ENCODE data around the gene DHRS4L2.
"Not testable (repeated sequence)": the region's sequence is repeated elsewhere in the genome, so short reads cannot be mapped to it uniquely, and the experiment has no call there.

Gene DHRS4L2

DNA sequence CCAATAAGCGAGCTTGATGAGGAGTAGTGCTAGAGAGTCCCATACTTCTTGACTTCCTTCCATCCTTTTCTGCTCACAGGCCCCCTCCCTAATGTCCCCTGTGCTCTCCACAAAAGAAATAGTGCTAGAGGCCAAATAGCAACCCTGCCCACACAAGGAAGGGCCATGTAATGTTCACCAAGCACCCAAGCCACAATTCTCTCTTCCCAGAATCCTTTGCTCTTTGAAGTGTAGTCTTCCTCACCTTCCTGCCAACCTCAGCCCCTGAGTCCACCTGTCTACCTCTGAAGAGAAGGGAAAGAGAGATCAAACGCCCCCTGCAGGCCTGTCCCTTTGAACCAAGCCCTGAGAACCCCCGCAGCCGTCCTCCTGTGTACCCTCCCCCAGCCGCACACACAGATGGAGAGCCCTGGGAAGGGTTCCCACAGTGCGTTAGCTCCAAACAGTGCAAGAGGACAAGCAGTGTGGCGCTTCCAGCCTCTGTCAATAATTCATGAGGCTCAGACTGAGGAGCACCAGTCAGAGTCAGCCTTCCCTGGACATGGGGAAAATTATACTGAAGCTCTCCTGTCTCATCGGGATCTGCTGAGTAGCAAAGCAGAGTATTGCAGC lies 37.0 kb upstream of the DHRS4L2 start:
- Histone ChIP-seq H3K9ac (ENCODE audit: low read length) (no peak overlapping the region), H3F3A (ENCODE audit: insufficient read depth) (no peaks in the 10 kb centered on the region), H3K4me3 (ENCODE audit: insufficient read depth, low read length, poor library complexity, severe bottlenecking) (no peak overlapping the region), H3K36me3 (ENCODE audit: low read length) (no peaks in the 10 kb centered on the region), H3K4me2 (ENCODE audit: low read depth, low read length, poor library complexity, severe bottlenecking) (no peak overlapping the region), H3K79me2 (ENCODE audit: insufficient read depth, low read length) (no peaks in the 10 kb centered on the region), H4K20me1 (ENCODE audit: low read depth, low read length) (no peaks in the 10 kb centered on the region), H3K27ac (ENCODE audit: low read depth, low read length) (no peak overlapping the region), H2AFZ (ENCODE audit: low read depth, low read length, severe bottlenecking) (no peak overlapping the region), H3K9me3 (ENCODE audit: insufficient read depth, low read length) (no peaks in the 10 kb centered on the region), H3K27me3 (ENCODE audit: low read length) (no peaks in the 10 kb centered on the region), H3K9me2 (replicated peaks; ENCODE audit: insufficient read depth, low read length) (no peaks in the 10 kb centered on the region)
- TF ChIP-seq, protein P1, sequence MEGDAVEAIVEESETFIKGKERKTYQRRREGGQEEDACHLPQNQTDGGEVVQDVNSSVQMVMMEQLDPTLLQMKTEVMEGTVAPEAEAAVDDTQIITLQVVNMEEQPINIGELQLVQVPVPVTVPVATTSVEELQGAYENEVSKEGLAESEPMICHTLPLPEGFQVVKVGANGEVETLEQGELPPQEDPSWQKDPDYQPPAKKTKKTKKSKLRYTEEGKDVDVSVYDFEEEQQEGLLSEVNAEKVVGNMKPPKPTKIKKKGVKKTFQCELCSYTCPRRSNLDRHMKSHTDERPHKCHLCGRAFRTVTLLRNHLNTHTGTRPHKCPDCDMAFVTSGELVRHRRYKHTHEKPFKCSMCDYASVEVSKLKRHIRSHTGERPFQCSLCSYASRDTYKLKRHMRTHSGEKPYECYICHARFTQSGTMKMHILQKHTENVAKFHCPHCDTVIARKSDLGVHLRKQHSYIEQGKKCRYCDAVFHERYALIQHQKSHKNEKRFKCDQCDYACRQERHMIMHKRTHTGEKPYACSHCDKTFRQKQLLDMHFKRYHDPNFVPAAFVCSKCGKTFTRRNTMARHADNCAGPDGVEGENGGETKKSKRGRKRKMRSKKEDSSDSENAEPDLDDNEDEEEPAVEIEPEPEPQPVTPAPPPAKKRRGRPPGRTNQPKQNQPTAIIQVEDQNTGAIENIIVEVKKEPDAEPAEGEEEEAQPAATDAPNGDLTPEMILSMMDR (IDR thresholded peaks at IDR 0.05; ENCODE audit: insufficient read depth, low read length, poor library complexity, severe bottlenecking), result no peak
- no peak for TF ChIP-seq EZH2phosphoT487 (conservative IDR thresholded peaks at IDR 0.05; ENCODE audit: low read length)

DNA sequence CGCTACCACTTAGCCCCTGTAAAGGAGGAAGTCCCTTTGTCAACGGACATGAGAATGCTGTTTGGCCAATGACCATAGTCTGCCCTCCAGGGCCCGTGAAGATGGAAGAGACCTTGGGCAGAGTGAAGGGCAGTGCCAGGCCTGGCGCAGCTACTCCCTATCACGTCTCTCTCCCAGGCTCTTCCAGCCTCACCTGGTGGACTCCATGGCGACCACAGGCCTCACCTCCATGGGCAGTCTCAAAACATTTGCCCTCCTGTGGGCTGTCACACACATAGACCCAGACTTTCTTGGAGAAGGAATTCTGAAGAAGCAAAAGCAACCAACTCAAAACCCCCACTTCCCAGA lies 35.6 kb upstream of the DHRS4L2 start:
- not testable (repeated sequence) for H3K27ac ChIP-seq (ENCODE audit: low read depth, low read length); H3K9me3 ChIP-seq (ENCODE audit: insufficient read depth, low read length); H4K20me1 ChIP-seq (ENCODE audit: low read depth, low read length); H3K36me3 ChIP-seq (ENCODE audit: low read length); H3K9me2 ChIP-seq (replicated peaks; ENCODE audit: insufficient read depth, low read length); H3K79me2 ChIP-seq (ENCODE audit: insufficient read depth, low read length); H3K27me3 ChIP-seq (ENCODE audit: low read length); H3F3A ChIP-seq (ENCODE audit: insufficient read depth)
- peak overlapping the region; percentile 94 for H2AFZ ChIP-seq (ENCODE audit: low read depth, low read length, severe bottlenecking)
- peak overlapping the region; percentile 67 for H3K4me2 ChIP-seq (ENCODE audit: low read depth, low read length, poor library complexity, severe bottlenecking)
- H3K4me3 ChIP-seq (ENCODE audit: insufficient read depth, low read length, poor library complexity, severe bottlenecking), result peak overlapping the region; percentile 55
- peak overlapping the region; percentile 61 for H3K9ac ChIP-seq (ENCODE audit: low read length)

DNA sequence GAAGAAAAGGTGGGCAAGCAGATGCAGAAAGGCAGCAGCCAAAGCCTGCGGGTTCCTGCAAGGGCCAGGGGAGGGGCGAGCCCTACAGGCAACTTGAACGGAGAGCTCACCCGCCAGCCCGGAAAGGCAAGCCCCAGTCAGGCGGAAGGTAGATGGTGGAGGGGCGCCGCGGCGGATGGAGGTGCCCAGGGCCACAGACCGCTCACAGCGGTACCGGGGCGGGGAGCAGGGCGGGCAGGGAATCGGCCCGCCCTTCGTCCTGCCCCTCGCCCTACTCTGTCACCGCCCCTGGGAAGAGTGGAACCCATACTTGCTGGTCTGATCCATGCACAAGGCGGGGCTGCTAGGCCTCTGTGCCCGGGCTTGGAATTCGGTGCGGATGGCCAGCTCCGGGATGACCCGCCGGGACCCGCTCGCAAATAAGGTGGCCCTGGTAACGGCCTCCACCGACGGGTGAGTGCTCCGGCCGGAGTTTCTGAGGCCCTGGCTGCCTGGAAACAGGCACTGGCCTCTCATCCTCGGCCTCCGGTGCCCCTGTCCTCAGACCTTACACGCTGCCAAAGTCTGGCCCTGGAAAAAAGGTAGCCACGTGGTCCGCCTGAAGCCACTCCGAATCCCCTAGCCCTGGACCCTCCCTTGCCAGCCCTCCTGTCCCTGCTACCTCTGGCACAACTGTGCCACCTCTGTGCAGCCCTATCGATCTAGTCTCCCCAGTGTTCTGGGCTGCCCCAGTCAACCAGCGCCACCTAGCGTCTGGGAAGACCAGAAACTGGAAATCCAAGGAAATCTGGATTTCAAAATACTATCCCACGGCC lies 35.1 kb upstream of the DHRS4L2 start, which contains the start of gene DHRS4:
DHRS4 (plus strand) TSS at position 307 of the 815 bp plus-strand sequence; CDS start at position 326, 19 bp downstream.
- Histone ChIP-seq H3K9me3 (ENCODE audit: insufficient read depth, low read length) (no peaks in the 10 kb centered on the region), H3K27ac (ENCODE audit: low read depth, low read length) (no peak within 1 kb of the TSS), H3K4me2 (ENCODE audit: low read depth, low read length, poor library complexity, severe bottlenecking) (peak within 1 kb of the TSS; percentile 67), H3K9me2 (replicated peaks; ENCODE audit: insufficient read depth, low read length) (no peaks in the 10 kb centered on the region), H4K20me1 (ENCODE audit: low read depth, low read length) (no peaks in the 10 kb centered on the region), H3K79me2 (ENCODE audit: insufficient read depth, low read length) (no peaks in the 10 kb centered on the region), H3K4me3 (ENCODE audit: insufficient read depth, low read length, poor library complexity, severe bottlenecking) (peak within 1 kb of the TSS; percentile 55), H3K9ac (ENCODE audit: low read length) (peak within 1 kb of the TSS; percentile 61), H2AFZ (ENCODE audit: low read depth, low read length, severe bottlenecking) (peak within 1 kb of the TSS; percentile 94), H3K36me3 (ENCODE audit: low read length) (no peaks in the 10 kb centered on the region), H3K27me3 (ENCODE audit: low read length) (no peaks in the 10 kb centered on the region), H3F3A (ENCODE audit: insufficient read depth) (no peaks in the 10 kb centered on the region)
- TF ChIP-seq, protein P1 (IDR thresholded peaks at IDR 0.05; ENCODE audit: insufficient read depth, low read length, poor library complexity, severe bottlenecking), result peak; percentile 91
- TF ChIP-seq EZH2phosphoT487 (conservative IDR thresholded peaks at IDR 0.05; ENCODE audit: low read length), result no peak

DNA sequence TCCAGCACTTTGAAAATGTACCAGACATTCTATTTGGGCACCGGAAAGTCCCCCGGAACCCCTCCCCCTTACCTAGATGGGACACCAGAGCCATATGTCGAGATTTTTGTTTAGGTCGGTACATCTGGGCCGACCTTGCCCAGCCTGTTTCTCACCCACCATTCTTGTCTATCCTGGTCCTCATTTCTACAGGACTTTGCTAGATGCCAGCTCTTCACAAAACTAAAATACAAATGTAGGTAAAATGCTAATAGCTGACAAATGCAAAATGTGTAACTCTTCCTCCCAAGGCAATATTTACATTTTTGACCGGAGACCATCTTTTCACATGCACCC lies 34.5 kb upstream of the DHRS4L2 start:
- H3K79me2 ChIP-seq (ENCODE audit: insufficient read depth, low read length); H3F3A ChIP-seq (ENCODE audit: insufficient read depth); H3K27ac ChIP-seq (ENCODE audit: low read depth, low read length); H3K9me3 ChIP-seq (ENCODE audit: insufficient read depth, low read length); H4K20me1 ChIP-seq (ENCODE audit: low read depth, low read length); H3K27me3 ChIP-seq (ENCODE audit: low read length); H3K9me2 ChIP-seq (replicated peaks; ENCODE audit: insufficient read depth, low read length); H3K36me3 ChIP-seq (ENCODE audit: low read length): not testable (repeated sequence)
- Histone ChIP-seq H3K4me2 (ENCODE audit: low read depth, low read length, poor library complexity, severe bottlenecking) (peak overlapping the region; percentile 67), H3K9ac (ENCODE audit: low read length) (peak overlapping the region; percentile 61), H2AFZ (ENCODE audit: low read depth, low read length, severe bottlenecking) (peak overlapping the region; percentile 94), H3K4me3 (ENCODE audit: insufficient read depth, low read length, poor library complexity, severe bottlenecking) (peak overlapping the region; percentile 55)

DNA sequence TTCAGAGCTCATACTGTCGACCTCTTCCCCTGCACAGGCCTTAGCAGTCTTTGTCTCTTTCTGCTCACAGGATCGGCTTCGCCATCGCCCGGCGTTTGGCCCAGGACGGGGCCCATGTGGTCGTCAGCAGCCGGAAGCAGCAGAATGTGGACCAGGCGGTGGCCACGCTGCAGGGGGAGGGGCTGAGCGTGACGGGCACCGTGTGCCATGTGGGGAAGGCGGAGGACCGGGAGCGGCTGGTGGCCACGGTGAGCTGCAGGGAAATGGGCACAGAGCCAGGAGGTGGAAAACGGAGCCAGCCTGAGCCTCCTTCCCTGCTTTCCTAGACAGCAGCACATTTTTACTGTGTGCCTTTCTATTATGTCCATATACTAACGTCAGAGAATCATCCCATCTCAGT lies 33.8 kb upstream of the DHRS4L2 start:
- H3F3A ChIP-seq (ENCODE audit: insufficient read depth); H3K9me2 ChIP-seq (replicated peaks; ENCODE audit: insufficient read depth, low read length); H3K4me2 ChIP-seq (ENCODE audit: low read depth, low read length, poor library complexity, severe bottlenecking); H3K36me3 ChIP-seq (ENCODE audit: low read length); H2AFZ ChIP-seq (ENCODE audit: low read depth, low read length, severe bottlenecking); H3K4me3 ChIP-seq (ENCODE audit: insufficient read depth, low read length, poor library complexity, severe bottlenecking); H4K20me1 ChIP-seq (ENCODE audit: low read depth, low read length); H3K27me3 ChIP-seq (ENCODE audit: low read length); H3K9ac ChIP-seq (ENCODE audit: low read length); H3K27ac ChIP-seq (ENCODE audit: low read depth, low read length); H3K79me2 ChIP-seq (ENCODE audit: insufficient read depth, low read length); H3K9me3 ChIP-seq (ENCODE audit: insufficient read depth, low read length): not testable (repeated sequence)

DNA sequence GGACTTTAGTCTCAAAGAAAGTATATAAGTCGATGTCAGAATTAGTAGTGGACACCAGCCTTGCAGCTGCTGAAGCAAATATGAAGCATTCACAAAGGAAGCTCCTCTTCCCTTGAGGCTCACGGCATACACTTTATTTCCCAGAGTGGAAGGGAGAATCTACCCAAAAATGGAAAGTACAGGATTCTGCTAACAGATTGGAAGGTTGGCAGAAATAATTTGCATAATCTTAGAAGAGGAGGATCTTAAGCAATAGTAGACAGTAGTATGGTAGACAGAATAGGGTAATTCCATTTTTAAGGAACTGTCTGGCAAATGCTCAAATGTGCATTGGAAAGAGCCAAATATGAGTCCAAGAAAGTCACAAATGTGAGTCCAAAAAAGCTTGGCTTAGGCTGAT lies 32.9 kb upstream of the DHRS4L2 start:
- H3K27ac ChIP-seq (ENCODE audit: low read depth, low read length); H3K79me2 ChIP-seq (ENCODE audit: insufficient read depth, low read length); H4K20me1 ChIP-seq (ENCODE audit: low read depth, low read length); H2AFZ ChIP-seq (ENCODE audit: low read depth, low read length, severe bottlenecking); H3K36me3 ChIP-seq (ENCODE audit: low read length); H3K9me3 ChIP-seq (ENCODE audit: insufficient read depth, low read length); H3F3A ChIP-seq (ENCODE audit: insufficient read depth); H3K4me2 ChIP-seq (ENCODE audit: low read depth, low read length, poor library complexity, severe bottlenecking); H3K9ac ChIP-seq (ENCODE audit: low read length); H3K27me3 ChIP-seq (ENCODE audit: low read length); H3K4me3 ChIP-seq (ENCODE audit: insufficient read depth, low read length, poor library complexity, severe bottlenecking); H3K9me2 ChIP-seq (replicated peaks; ENCODE audit: insufficient read depth, low read length): not testable (repeated sequence)

Measured in SU-DHL-6 (cell line).